Anterior cingulate cortex (tissue), 58 donors: Measurements from ENCODE around the gene TATDN3.
A peak's percentile ranks its signal among the peaks of the same experiment; 100 is the strongest.
"Not testable (repeated sequence)": the region's sequence is repeated elsewhere in the genome, so short reads cannot be mapped to it uniquely, and the experiment has no call there.

Experiments
- DNase-seq, 58 donors: peaks; one replicate each; lab custom pipeline; 2025; lab: John Stamatoyannopoulos, UW

Gene TATDN3

DNA sequence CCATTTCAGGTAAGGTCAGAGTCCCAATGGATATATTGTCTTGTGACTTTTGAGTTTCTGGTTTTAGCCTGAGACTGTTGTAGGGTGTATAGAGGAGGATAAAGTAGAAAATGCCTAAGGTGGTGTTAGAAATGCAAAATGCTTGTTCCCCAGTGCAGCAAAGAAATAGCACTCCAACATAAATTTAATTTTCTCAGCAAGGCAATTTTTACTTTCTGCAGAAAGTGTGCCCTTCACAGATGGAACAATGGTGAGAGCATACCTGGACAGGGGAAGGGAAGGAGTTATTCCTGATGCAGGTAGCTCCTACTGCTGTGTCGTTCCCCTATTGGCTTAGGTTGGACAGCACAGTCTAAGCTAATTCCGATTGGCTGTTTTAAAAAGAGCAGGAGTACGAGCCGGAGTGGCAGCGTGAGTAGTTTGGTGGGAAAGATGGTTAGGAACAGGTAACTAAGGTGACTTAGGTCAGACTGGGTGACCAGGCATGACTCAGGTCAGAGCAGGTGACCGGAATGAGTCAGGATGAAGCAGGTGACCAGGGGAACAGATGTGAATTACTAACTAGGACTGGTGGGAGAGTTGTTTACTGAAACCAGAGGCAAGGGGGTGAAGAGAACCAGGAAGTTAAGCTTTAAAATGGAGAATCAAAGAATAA lies 34.2 kb downstream of the TATDN3 start:
- no peak for DNase-seq

GRCh38 chr1:212827171-212827776 lies 35.6 kb downstream of the TATDN3 start:
- no peak for DNase-seq

DNA sequence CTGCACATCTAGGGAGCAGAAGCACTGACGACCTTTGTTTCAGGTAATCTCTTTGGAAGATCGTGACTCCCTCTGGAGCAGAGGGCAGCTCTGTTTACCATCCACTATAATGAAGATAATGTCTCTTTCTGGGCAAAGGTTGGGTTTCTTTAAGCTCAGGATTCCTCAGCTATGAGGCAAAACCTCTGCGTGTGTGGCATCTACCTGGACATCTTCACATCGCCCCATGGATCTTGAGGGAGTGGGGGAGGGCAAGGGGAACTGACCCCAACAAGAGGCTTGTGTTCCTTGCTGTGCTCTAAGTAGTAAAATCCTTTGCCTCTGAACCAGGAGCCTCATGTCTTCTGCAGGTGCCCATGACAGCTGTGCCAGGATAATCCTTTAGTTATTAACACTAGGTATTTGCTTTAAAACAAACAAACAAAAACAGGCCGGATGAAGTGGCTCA lies 36.2 kb downstream of the TATDN3 start:
- no peak for DNase-seq

DNA sequence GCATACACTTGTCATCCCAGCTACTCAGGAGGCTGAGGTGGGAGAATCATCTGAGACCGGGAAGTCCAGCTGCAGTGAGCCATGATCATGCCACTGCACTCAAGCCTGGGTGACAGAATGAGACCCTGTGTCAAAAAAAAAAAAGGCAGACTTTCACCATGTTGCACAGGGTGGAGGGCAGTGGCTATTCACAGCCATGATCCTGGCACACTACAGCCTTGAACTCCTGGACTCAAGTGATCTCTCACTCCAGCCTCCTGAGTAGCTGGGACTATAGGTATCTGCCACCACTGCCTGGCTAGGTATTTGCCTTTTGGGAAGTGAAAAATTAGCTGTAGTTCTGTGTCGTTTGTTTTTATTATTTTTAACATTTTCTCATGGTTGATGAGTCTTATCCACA lies 36.7 kb downstream of the TATDN3 start:
- no peak for DNase-seq

DNA sequence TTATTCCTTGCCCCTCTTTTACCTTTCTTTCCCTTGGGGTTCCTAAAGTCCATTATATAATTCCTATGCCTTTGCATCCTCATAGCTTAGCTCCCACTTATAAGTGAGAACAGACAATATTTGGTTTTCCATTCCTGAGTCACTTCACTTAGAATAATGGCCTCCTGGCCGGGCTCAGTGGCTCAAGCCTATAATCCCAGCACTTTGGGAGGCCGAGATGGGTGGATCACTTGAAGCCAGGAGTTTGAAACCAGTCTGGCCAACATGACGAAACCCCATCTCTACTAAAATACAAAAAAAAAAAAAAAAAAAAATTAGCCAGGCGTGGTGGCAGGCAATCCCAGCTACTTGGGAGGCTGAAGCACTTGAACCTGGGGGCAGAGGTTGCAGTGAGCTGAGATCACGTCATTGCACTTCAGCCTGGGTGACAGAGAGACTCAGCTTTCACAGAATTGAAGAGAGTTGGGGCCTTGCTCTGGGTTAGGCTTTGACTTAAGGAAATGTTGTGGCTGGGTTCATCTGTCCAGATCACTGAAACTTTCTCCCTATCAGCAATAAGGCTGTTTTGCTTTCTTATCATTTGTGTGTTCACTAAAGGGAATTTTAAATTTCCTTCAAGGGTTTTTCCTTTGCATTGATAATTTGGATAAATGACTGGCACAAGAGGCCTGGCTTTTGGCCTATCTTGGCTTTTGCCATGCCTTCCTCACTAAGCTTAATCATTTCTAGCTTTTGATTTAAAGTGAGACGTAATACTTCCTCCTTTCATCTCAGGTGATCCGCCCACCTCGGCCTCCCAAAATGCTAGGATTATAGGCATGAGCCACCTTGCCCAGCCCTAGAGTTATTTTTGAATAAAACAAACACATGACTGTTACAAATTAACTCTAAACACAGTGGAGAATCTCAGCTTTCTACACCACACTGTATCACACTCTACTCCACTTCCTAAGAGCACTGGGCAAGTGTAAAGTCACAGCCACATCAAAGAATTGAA lies 41.8 kb downstream of the TATDN3 start:
- DNase-seq, result not testable (repeated sequence)

GRCh38 chr1:212838145-212838544 lies 46.5 kb downstream of the TATDN3 start:
- no peak for DNase-seq

DNA sequence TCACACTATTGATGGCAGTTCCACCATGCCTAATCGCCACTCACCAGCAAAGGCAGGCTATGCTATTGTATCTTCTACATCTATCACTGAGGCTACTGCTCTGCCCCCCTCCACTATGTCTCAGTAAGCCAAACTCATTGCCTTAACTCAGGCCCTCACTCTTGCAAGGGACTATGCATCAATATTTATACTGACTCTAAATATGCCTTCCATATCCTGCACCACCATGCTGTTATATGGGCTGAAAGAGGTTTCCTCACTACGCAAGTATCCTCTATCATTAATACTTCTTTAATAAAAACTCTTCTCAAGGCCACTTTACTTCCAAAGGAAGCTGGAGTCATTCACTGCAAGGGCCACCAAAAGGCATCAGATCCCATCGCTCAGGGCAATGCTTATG lies 52.8 kb downstream of the TATDN3 start:
- DNase-seq, result not testable (repeated sequence)

- no peak for DNase-seq
These were observed 55.9 kb downstream of the TATDN3 start, which contains the start of gene SPATA45 for GRCh38 chr1:212847549-212847948. Gene SPATA45 (minus strand): TSS chr1:212847649. CDS start chr1:212836149, 11,500 bp downstream.

DNA sequence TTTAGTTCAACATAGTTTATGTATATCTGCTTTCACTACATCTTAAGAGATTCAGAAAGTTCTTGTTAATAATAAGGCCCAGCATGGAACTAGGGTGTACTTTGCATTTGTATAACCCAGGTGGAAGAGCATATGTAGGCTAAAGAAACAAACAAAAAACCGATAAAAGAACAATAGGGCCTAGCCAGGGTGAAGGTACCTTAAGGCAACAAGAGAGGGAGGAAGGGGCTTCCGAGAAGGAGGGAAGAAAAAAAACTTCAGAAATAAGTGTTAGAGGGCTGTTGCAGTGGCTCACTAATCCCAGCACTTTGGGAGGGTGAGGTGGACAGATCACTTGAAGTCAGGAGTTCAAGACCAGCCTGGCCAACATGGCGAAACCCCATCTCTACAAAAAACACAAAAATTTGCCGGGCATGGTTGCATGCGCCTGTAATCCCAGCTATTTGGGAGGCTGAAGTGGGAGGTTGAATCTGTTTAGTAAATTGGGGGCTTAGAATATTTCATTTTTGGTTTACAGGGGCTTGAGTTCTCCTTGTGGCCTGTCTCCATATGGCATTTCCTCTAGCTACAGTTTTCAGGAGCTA lies 60.5 kb downstream of the TATDN3 start:
- DNase-seq, result no peak

GRCh38 chr1:212853658-212854057 lies 62.0 kb downstream of the TATDN3 start:
- no peak for DNase-seq

GRCh38 chr1:212856755-212857154 lies 65.1 kb downstream of the TATDN3 start:
- DNase-seq, result no peak

GRCh38 chr1:212857992-212858460 lies 66.3 kb downstream of the TATDN3 start, which contains the start of gene FLVCR1:
Gene FLVCR1 (plus strand): TSS chr1:212858275. CDS start chr1:212858453, 178 bp downstream.
- peak; percentile 73 to 99 (median 94) for DNase-seq

DNA sequence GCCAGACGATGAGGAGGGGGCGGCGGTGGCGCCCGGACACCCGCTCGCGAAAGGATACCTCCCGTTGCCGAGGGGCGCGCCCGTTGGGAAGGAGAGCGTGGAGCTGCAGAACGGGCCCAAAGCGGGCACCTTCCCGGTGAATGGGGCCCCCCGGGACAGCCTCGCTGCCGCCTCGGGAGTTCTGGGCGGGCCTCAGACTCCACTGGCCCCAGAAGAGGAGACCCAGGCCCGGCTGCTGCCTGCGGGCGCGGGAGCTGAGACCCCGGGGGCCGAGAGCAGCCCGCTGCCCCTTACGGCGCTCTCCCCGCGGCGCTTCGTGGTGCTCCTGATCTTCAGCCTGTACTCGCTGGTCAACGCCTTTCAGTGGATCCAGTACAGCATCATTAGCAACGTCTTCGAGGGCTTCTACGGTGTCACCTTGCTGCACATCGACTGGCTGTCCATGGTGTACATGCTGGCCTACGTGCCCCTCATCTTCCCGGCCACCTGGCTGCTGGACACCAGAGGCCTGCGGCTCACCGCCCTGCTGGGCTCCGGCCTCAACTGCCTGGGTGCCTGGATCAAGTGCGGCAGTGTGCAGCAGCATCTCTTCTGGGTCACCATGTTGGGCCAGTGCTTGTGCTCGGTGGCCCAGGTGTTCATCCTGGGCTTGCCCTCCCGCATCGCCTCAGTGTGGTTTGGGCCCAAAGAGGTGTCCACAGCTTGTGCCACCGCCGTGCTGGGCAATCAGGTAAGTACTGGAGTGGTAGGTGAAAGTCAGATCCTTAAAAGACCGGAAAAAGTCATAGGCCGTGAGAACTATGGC lies 67.0 kb downstream of the TATDN3 start:
- peak in 40 of 58 donors; percentile 7 to 75 (median 44) for DNase-seq

DNA sequence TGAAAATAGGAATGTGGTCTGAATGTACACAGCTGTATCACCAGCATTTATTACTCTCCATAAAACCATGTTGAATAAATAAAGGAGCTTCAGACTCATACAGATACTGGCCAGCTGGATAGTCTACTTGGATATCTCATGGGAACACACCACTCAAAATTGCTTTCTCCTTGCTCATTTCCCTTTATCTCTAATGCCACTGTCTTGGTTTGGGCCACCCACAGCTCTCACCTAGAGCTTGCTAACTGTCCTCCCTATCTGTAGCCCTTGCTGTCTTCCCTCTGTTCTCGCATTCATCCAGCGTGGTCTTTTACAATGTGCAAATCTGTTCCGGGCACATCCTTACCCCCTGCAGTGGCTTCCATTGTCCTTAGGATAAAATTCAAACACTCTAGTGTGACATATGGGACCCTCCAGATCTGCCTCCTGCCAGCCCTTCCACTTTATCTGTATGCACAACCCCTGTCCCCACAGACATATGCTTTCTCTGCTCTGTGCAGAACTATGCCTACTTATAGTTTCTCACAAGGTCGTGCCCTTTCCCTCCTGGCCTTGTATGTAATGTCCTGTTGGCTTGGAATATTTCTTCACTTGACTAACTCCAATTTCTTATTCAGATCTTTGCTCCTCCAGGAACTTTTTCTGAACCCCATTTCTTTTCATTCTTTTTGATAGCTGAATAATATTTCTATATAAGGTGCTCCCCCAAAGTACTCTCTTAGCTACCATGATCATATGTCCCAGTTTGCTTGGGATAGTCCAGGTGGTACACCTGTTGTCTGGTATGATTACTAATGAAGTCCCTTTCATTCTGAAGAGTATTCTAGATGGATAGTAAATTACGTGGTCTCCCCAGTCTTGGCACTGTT lies 69.3 kb downstream of the TATDN3 start:
- DNase-seq, result no peak

DNA sequence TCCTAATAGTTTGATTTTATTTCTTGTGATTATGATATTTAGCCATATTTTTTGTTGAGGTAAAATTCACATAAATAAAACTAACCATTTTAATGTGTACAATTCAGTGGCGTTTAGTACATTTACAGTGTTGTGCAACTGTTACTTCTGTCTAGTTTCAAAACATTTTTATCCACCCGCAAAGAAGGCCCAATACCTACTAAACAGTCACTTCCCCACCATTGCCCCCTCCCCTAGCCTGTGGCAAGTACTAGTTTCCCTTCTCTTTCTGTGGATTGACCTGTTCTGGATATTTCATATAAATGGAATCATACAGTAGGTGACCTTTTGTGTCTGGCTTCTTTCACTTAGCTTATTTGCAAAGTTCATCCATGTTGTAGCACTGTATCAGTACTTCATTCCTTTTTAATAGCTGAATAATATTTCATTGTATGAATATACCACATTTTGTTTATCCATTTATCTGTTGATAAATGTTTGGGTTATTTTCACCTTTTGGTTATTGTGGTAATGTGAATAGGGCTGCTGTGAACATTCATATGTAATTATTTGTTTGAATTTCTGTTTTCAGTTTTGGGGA lies 70.5 kb downstream of the TATDN3 start:
- DNase-seq, result no peak

DNA sequence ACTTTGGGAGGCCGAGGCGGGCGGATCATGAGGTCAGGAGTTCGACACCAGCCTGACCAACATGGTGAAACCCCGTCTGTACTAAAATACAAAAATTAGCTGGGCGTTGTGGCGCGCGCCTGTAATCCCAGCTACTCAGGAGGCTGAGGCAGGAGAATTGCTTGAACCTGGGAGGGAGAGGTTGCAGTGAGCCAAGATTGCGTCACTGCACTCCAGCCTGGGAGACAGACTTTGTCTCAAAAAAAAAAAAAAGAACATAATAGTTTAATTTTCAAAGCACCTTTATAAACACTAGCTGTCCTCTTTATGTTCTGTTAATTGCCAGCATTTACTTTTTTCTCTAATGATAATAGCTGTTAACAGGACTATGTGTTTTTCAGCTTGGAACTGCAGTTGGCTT lies 71.7 kb downstream of the TATDN3 start:
- not testable (repeated sequence) for DNase-seq

- peak in 6 of 58 donors; percentile 1 to 11 (median 4) for DNase-seq
These were observed 72.5 kb downstream of the TATDN3 start for GRCh38 chr1:212864201-212864600.
